Central memory CD4-positive, alpha-beta T cell (primary cell): ENCODE data around the gene POR.

Experiments used
- DNase-seq: peaks from one replicate; pipeline ENCODE4 v3.0.0; 2022

The POR gene

GRCh38 chr7:75955331-75955955, 40.5 kb downstream of the POR start:
- no peak for DNase-seq

GRCh38 chr7:75957021-75957736, 42.2 kb downstream of the POR start:
- DNase-seq: no peak

- DNase-seq: no peak
Observed at GRCh38 chr7:75958802-75959543, 44.0 kb downstream of the POR start.

GRCh38 chr7:75960372-75960771, 45.4 kb downstream of the POR start:
- no peak for DNase-seq

GRCh38 chr7:75961218-75961617, 46.3 kb downstream of the POR start:
- no peak for DNase-seq

- no peak for DNase-seq
Observed at GRCh38 chr7:75962607-75963380, 47.8 kb downstream of the POR start.

GRCh38 chr7:75963381-75963995, 48.5 kb downstream of the POR start:
- no peak for DNase-seq

GRCh38 chr7:75965617-75966016, 50.7 kb downstream of the POR start:
- no peak for DNase-seq

GRCh38 chr7:75966190-75966961, 51.4 kb downstream of the POR start:
- DNase-seq: no peak

GRCh38 chr7:75967055-75967454, 52.1 kb downstream of the POR start:
- no peak for DNase-seq

- DNase-seq: no peak
Observed at GRCh38 chr7:75967487-75967997, 52.6 kb downstream of the POR start.

GRCh38 chr7:75968012-75968411, 53.1 kb downstream of the POR start:
- DNase-seq: no peak

- DNase-seq: no peak
Observed at GRCh38 chr7:75968561-75969001, 53.6 kb downstream of the POR start.

- no peak for DNase-seq
Observed at GRCh38 chr7:75969182-75969581, 54.2 kb downstream of the POR start.

- DNase-seq: no peak
Observed at GRCh38 chr7:75969704-75970498, 54.9 kb downstream of the POR start.

GRCh38 chr7:75971309-75971960, 56.5 kb downstream of the POR start:
- DNase-seq: no peak

GRCh38 chr7:75971961-75972763, 57.2 kb downstream of the POR start:
- no peak for DNase-seq

- DNase-seq: no peak
Observed at GRCh38 chr7:75977743-75978142, 62.8 kb downstream of the POR start.

GRCh38 chr7:75979759-75980429, 64.9 kb downstream of the POR start:
- DNase-seq: no peak
